HepG2 (cell line): ENCODE data around the gene PLA2G4C. TPM values are rescaled to one million over a fixed set of nuclear protein-coding genes. Genes with fewer than 3 reads are reported as not detected.

Experiments used
- ATAC-seq: fragments of 200-7000 bp; cut with Tn5 transposase; 3 replicates; pipeline ENCODE4 v1.9.1; 2020; ENCODE audit warnings: mild to moderate bottlenecking, moderate library complexity
- BruUV-seq: library from RNA; stranded (reverse); fragments of 400-500 nt; replicated peaks from 2 replicates; lab custom pipeline; 2021; lab: Mats Ljungman, UMichigan
- CTCF ChIA-PET: fragments of 300-600 bp; formaldehyde crosslinking; extraction: SDS; loops from one replicate; lab custom pipeline; 2021; ENCODE audit warnings: low total read pairs, inconsistent platforms, low intra/inter-chr PET ratio; lab: Yijun Ruan, JAX
- POLR2A ChIA-PET: fragments of 350-600 bp; sonication (Branson Sonifier 250); formaldehyde crosslinking; loops from one replicate; lab custom pipeline; 2020; ENCODE audit warnings: antibody characterized with exemption, inconsistent platforms; lab: Yijun Ruan, JAX
- DNase-seq: peaks from one replicate; pipeline ENCODE4 v3.0.0-alpha.2; 2015; ENCODE audit warnings: low spot score
- FAIRE-seq: peaks from 3 replicates; lab custom pipeline; 2011; peaks lifted over from hg19 to GRCh38; lab: Jason Lieb, UNC
- H2AFZ ChIP-seq: one replicate; pipeline ENCODE4 v1.6.1; 2011; ENCODE audit warnings: low read length, inconsistent platforms
- H3K27ac ChIP-seq: fragments of 300-600 bp; 3 replicates; pipeline ENCODE4 v1.8.0; 2011; ENCODE audit warnings: mixed run types, mild to moderate bottlenecking, mixed read lengths, low read length, inconsistent platforms; ENCODE audit not compliant: insufficient read depth; ENCODE audit errors: extremely low read length
- H3K27me3 ChIP-seq, 2 experiments: fragments of 200-600 bp in 1 of 2; 2 replicates in 1 of 2; 3 replicates in 1 of 2; pipeline versions ENCODE4 v1.6.0 to v1.8.0; 2011; ENCODE audit warnings: low read length in 2 of 2, mild to moderate bottlenecking in 2 of 2, moderate library complexity in 2 of 2, inconsistent platforms in 1 of 2; ENCODE audit not compliant: insufficient read depth in 2 of 2, control insufficient read depth in 1 of 2
- H3K36me3 ChIP-seq, 2 experiments: fragments of 200-600 bp in 1 of 2; replicated peaks in 1 of 2; 2 replicates in 1 of 2; 3 replicates in 1 of 2; pipeline versions ENCODE4 v1.5.1 to v1.8.0; 2011; ENCODE audit warnings: low read length in 2 of 2, inconsistent platforms in 1 of 2; ENCODE audit not compliant: insufficient read depth in 2 of 2, control insufficient read depth in 1 of 2
- H3K4me1 ChIP-seq: 2 replicates; pipeline ENCODE4 v1.5.1; 2012; ENCODE audit warnings: low read length, inconsistent platforms; ENCODE audit not compliant: insufficient read depth
- H3K4me2 ChIP-seq: 2 replicates; pipeline ENCODE4 v1.6.0; 2011; ENCODE audit warnings: low read depth, low read length, inconsistent platforms
- H3K4me3 ChIP-seq, 3 experiments: fragments of 200-600 bp in 1 of 3; sonication (generic), shearing (Covaris generic) in 1 of 3; replicated peaks in 1 of 3; 2 replicates each; pipeline ENCODE4 v1.5.1; 2011 to 2016; ENCODE audit warnings: low read length in 3 of 3, inconsistent platforms in 2 of 3, low read depth in 2 of 3, mild to moderate bottlenecking in 2 of 3, control low read depth in 1 of 3, mixed read lengths in 1 of 3; ENCODE audit not compliant: insufficient read depth in 1 of 3
- H3K79me2 ChIP-seq: one replicate; pipeline ENCODE4 v1.6.1; 2011; ENCODE audit warnings: low read length, inconsistent platforms; ENCODE audit not compliant: insufficient read depth
- H3K9ac ChIP-seq: 2 replicates; pipeline ENCODE4 v1.6.0; 2011; ENCODE audit warnings: mild to moderate bottlenecking, low read depth, low read length, inconsistent platforms; ENCODE audit not compliant: insufficient read depth
- H3K9me3 ChIP-seq: 2 replicates; pipeline ENCODE4 v1.5.1; 2012; ENCODE audit warnings: mild to moderate bottlenecking, low read length
- H4K20me1 ChIP-seq: 2 replicates; pipeline ENCODE4 v1.6.0; 2011; ENCODE audit warnings: inconsistent platforms, mild to moderate bottlenecking, low read length, moderate library complexity; ENCODE audit not compliant: insufficient read depth
- BCL6 ChIP-seq: IDR thresholded peaks from 2 replicates; pipeline ENCODE4 v1.6.1; 2016; ENCODE audit warnings: missing genetic modification reagents, missing compliant biosample characterization
- GPN1 ChIP-seq: sonication (generic); formaldehyde crosslinking; IDR thresholded peaks from 2 replicates; pipeline ENCODE4 v1.5.1; 2020; ENCODE audit warnings: missing genetic modification reagents, borderline replicate concordance
- HBP1 ChIP-seq: IDR thresholded peaks from 2 replicates; pipeline ENCODE4 v1.6.1; 2016; ENCODE audit warnings: low read depth, control low read depth
- HNF4A ChIP-seq: sonication (generic); formaldehyde crosslinking; IDR thresholded peaks from 2 replicates; pipeline ENCODE4 v1.4.0; 2020; ENCODE audit warnings: missing genetic modification reagents
- HNRNPL ChIP-seq: fragments of 200-400 bp; formaldehyde crosslinking; IDR thresholded peaks from 2 replicates; pipeline ENCODE4 v1.6.1; 2017; ENCODE audit warnings: mild to moderate bottlenecking, low read depth, low read length
- JUND ChIP-seq: sonication (generic); formaldehyde crosslinking; IDR thresholded peaks from 2 replicates; pipeline ENCODE4 v1.8.0; 2022; ENCODE audit warnings: mild to moderate bottlenecking, missing genetic modification reagents
- LCORL ChIP-seq, 2 experiments: fragments of 450-650 bp in 1 of 2; sonication (generic) in 1 of 2; formaldehyde crosslinking in 1 of 2; IDR thresholded peaks; 2 replicates each; pipeline versions ENCODE4 v1.5.0 to v1.6.1; 2017 to 2020; ENCODE audit warnings: antibody characterized with exemption in 1 of 2, missing genetic modification reagents in 1 of 2
- MAZ ChIP-seq, 2 experiments: sonication (generic) in 1 of 2; formaldehyde crosslinking in 1 of 2; IDR thresholded peaks; 2 replicates each; pipeline versions ENCODE4 v1.5.0 to v1.6.1; 2012 to 2020; ENCODE audit warnings: low read depth in 2 of 2, mild to moderate bottlenecking in 2 of 2, borderline replicate concordance in 1 of 2, improper control_type of control experiment in 1 of 2, low read length in 1 of 2, missing genetic modification reagents in 1 of 2, moderate library complexity in 1 of 2
- MXD4 ChIP-seq: IDR thresholded peaks from 2 replicates; pipeline ENCODE4 v1.6.1; 2016; ENCODE audit warnings: mild to moderate bottlenecking, missing biosample characterization, missing genetic modification reagents
- NFKBIZ ChIP-seq: IDR thresholded peaks from 2 replicates; pipeline ENCODE4 v1.6.1; 2018; ENCODE audit warnings: missing genetic modification reagents, missing compliant biosample characterization
- NFYC ChIP-seq: IDR thresholded peaks from 2 replicates; pipeline ENCODE4 v1.6.1; 2016; ENCODE audit warnings: missing genetic modification reagents, missing compliant biosample characterization
- POLR2A ChIP-seq, 2 experiments: IDR thresholded peaks; 2 replicates each; pipeline ENCODE4 v1.6.1; 2011; ENCODE audit warnings: low read depth in 2 of 2, low read length in 2 of 2, mild to moderate bottlenecking in 1 of 2, moderate library complexity in 1 of 2; ENCODE audit not compliant: insufficient read depth in 1 of 2
- ZNF317 ChIP-seq: sonication (generic); formaldehyde crosslinking; IDR thresholded peaks from 2 replicates; pipeline ENCODE4 v1.5.0; 2020; ENCODE audit warnings: mild to moderate bottlenecking, missing genetic modification reagents
- ZNF678 ChIP-seq: sonication (generic); formaldehyde crosslinking; IDR thresholded peaks from 2 replicates; pipeline ENCODE4 v1.4.0; 2020; ENCODE audit warnings: mild to moderate bottlenecking, missing genetic modification reagents
- ZXDC ChIP-seq: sonication (generic); formaldehyde crosslinking; IDR thresholded peaks from 2 replicates; pipeline ENCODE4 v1.5.0; 2020; ENCODE audit warnings: mild to moderate bottlenecking, missing genetic modification reagents
- WGBS: methylation state at CpG from one replicate; pipeline ENCODE4 v1.1.6; 2017; ENCODE audit warnings: low lambda C conversion rate; 5-methylcytosine and 5-hydroxymethylcytosine counted together
- in situ Hi-C: cut with HindIII; loops from 2 replicates; pipeline ENCODE4 v1.10.0; 2017; ENCODE audit warnings: low pct_unique_long_range_greater_than_20kb; ENCODE audit not compliant: extremely low pct_ligation_motif_present
- intact Hi-C: fragments of 100-400 bp; cut with micrococcal nuclease; formaldehyde crosslinking; loops from one replicate; pipeline ENCODE4 v1.10.0; 2022; ENCODE audit not compliant: unreplicated experiment
- polyA plus RNA-seq, 8 experiments: library from polyadenylated mRNA; depleted of rRNA in 3 of 8; stranded (reverse) in 7 of 8; unstranded in 1 of 8; fragments of >200 nt; fragmentation: Illumina TruSeq in 4 of 8; extraction: Trizol in 4 of 8; gene quantifications; 2 replicates each; pipeline versions ENCODE4 v1.2.1 to v1.2.3, GENCODE V29; 2011 to 2016; ENCODE audit warnings: low read depth in 4 of 8, missing spikeins in 1 of 8, mixed read lengths in 1 of 8; ENCODE audit not compliant: insufficient read depth in 1 of 8
- total RNA-seq, 5 experiments: library from RNA; depleted of rRNA; stranded (reverse); fragments of >200 nt; fragmentation: Illumina TruSeq; extraction: Trizol; gene quantifications; 2 replicates each; pipeline ENCODE4 v1.2.3, GENCODE V29; 2016; ENCODE audit warnings: low read depth in 1 of 5

PLA2G4C gene
- total and polyA plus RNA-seq, 2 of the 13 experiments (the other 11 are each of a cell fraction or from before 2014, with no cell fraction given): 1.6 to 1.7 TPM

GRCh38 chr19:48029431-48029830 is 81.2 kb downstream of the PLA2G4C start:
- Histone ChIP-seq H3K4me1 (no peaks in the 10 kb centered on the region), H3K79me2 (no peaks in the 10 kb centered on the region), H3K4me2 (no peak overlapping the region), H3K27me3 (peaks cover 0 to 26% of the 10 kb centered on the region in 2 experiments), H2AFZ (no peak overlapping the region), H3K9ac (no peak overlapping the region), H3K9me3 (no peaks in the 10 kb centered on the region), H3K27ac (no peak overlapping the region), H3K36me3 (no peaks in the 10 kb centered on the region), H3K4me3 (no peak overlapping the region), H4K20me1 (no peaks in the 10 kb centered on the region)
- CTCF ChIA-PET: no interaction called here
- 16% methylated on average over 7 of the region's 7 CpGs for WGBS
- intact Hi-C loops: no loop called here
- no peak for DNase-seq
- in situ Hi-C loops: no loop called here
- no peak for FAIRE-seq
- BruUV-seq: no TSS peak
- no peak for ATAC-seq
- POLR2A ChIA-PET: no interaction called here
- TF ChIP-seq NFKBIZ (CRISPR knock-in tag) (no peak), BCL6 (CRISPR knock-in tag) (no peak), HBP1 (CRISPR knock-in tag) (no peak), HNF4A (CRISPR knock-in tag) (no peak), GPN1 (CRISPR knock-in tag) (no peak), MXD4 (no peak), POLR2A (IDR thresholded peaks at IDR 0.05; ENCODE audit: insufficient read depth in 1 of 2, low read depth in 2 of 2, low read length in 2 of 2) (no peak), ZNF678 (CRISPR knock-in tag) (no peak), ZXDC (CRISPR knock-in tag) (no peak), HNRNPL (no peak), MAZ (IDR thresholded peaks at IDR 0.05; ENCODE audit: borderline replicate concordance, low read depth, low read length) (no peak), MAZ (CRISPR knock-in tag; IDR thresholded peaks at IDR 0.05; ENCODE audit: low read depth) (no peak), ZNF317 (CRISPR knock-in tag) (no peak), NFYC (CRISPR knock-in tag) (no peak), LCORL (IDR thresholded peaks at IDR 0.05) (no peak), LCORL (CRISPR knock-in tag; IDR thresholded peaks at IDR 0.05) (no peak), JUND (no peak)
